Peyer's patch (tissue), 4 donors: ENCODE data around the gene DOCK10.

Source experiments
- CTCF ChIP-seq, 6 experiments: fragments of 450-650 bp in 4 of 6; fragments of 200-600 bp in 2 of 6; sonication (generic) in 1 of 6; IDR thresholded peaks; one replicate each; pipeline ENCODE4 v1.5.1; 2017 to 2019; ENCODE audit warnings: antibody characterized with exemption in 6 of 6, mild to moderate bottlenecking in 3 of 6, moderate library complexity in 1 of 6
- POLR2A ChIP-seq, 2 donors: fragments of 450-650 bp; IDR thresholded peaks; one replicate each; pipeline ENCODE4 v1.5.1; 2017; ENCODE audit warnings: antibody characterized with exemption in 2 of 2, mild to moderate bottlenecking in 2 of 2, moderate library complexity in 2 of 2

- TF ChIP-seq CTCF (IDR thresholded peaks at IDR 0.05) (no peak), POLR2A (IDR thresholded peaks at IDR 0.05) (no peak)
Observed at GRCh38 chr2:224747765-224748164, 294.5 kb downstream of the DOCK10 start.
